SH-SY5Y (cell line): Measurements from ENCODE around the gene DDC.

Experiments used
- GATA2 ChIP-seq: IDR thresholded peaks from 2 replicates; pipeline ENCODE4 v1.6.1; 2011; ENCODE audit warnings: mild to moderate bottlenecking, low read depth, low read length
- GATA3 ChIP-seq: IDR thresholded peaks from 2 replicates; pipeline ENCODE4 v1.6.1; 2011; ENCODE audit warnings: low read depth, mild to moderate bottlenecking, low read length, moderate library complexity

DDC gene

DNA sequence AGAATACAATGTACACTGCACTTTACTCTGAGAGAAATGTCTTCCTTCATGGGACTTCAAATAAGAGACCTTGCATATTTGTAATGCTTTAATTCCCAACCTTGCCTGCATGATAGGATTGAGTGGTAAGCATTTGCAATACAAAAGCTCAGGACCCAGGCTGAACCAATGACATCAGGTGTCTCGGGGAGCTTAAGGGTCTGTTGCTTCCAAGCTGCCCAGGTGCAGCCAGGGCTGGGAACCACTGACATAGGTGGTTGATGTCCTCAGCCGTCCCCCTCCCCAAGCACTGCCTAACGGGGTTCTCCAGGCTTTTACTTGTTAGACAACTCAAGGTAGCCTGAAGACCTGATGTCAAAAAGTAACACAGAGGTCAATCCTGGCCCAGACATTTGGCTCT is 144.2 kb downstream of the DDC start:
- TF ChIP-seq GATA2, result no peak
- no peak for TF ChIP-seq GATA3

- TF ChIP-seq GATA2 (no peak), GATA3 (no peak)
Measured at GRCh38 chr7:50418526-50419290, 146.5 kb downstream of the DDC start.

- TF ChIP-seq GATA2 (no peak), GATA3 (no peak)
Measured at GRCh38 chr7:50418086-50418515, 147.1 kb downstream of the DDC start.

GRCh38 chr7:50416527-50417182 is 148.6 kb downstream of the DDC start:
- TF ChIP-seq GATA2 (no peak), GATA3 (no peak)

- TF ChIP-seq GATA2 (no peak), GATA3 (no peak)
Measured at GRCh38 chr7:50415844-50416364, 149.3 kb downstream of the DDC start.

DNA sequence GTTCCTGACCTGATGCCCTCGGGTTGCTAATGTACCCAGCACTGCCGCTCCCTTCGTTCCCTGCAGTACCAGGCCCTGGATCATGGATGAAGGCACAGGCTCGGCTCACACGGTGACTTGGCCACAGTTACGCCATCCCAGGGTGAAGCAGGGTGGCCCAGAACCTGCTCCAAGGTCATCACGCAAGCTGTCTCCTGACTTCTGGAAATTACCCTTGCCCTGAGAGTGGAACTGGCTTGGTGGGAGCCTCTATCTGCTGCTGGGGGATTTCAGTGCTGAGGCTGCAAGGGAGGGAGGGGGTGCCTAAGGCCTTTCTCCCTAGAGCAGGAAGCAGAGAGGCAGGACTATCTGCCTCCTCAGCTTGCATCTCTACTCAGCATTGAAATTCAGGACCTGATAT is 151.6 kb downstream of the DDC start:
- no peak for TF ChIP-seq GATA2
- TF ChIP-seq GATA3, result no peak

DNA sequence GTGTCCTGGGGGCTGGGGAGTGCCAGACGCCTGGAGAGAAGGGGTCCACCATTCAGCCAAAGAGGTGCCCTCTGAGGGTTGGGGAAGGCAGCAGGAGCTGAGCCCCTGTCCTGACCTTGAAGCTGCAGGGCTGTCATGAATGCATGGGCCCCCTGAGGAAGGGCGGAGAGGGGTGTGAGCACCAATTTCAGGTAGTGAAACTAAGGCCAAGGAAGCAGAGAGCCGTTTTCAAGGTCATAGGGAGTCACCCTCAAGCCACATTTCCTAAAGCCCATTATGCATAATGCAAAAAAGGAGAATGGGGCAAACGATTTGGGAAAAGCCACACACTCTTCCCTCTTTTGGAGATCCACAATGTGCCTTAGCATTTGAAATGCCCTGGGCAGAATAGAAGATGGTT is 152.2 kb downstream of the DDC start:
- TF ChIP-seq GATA3 (no peak), GATA2 (no peak)

- TF ChIP-seq GATA2 (no peak), GATA3 (no peak)
Measured at GRCh38 chr7:50411332-50411731, 153.9 kb downstream of the DDC start.

- no peak for TF ChIP-seq GATA2
- TF ChIP-seq GATA3, result no peak
Measured at GRCh38 chr7:50409856-50410745, 155.1 kb downstream of the DDC start.
